Ishikawa (cell line): ENCODE data around the gene TANC2.

ENCODE experiments used
- CEBPB ChIP-seq: IDR thresholded peaks from 2 replicates; pipeline ENCODE4 v1.6.1; 2012
- TF ChIP-seq, protein P1 (sequence below): IDR thresholded peaks from 2 replicates; pipeline ENCODE4 v1.6.1; 2012

DNA sequence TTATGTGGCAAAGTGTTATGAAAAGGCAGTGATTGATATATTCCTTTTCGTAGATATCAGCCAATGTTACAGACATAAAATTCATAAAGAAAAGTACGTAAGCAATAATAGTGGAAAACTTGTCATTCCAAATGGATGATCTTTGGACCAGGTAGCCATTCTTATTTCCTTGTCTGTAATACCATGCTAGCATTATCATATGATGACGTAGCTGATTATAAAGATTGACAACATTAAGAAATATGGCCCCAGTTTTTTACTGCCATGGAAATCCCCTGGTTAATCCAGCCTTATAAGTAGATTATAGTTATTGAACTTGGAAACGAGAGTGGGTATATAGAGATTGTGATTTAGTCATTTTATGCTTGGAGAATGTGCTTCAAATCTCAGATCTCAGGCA is 8.8 kb downstream of the TANC2 start:
- no peak for TF ChIP-seq CEBPB
- TF ChIP-seq, protein P1, sequence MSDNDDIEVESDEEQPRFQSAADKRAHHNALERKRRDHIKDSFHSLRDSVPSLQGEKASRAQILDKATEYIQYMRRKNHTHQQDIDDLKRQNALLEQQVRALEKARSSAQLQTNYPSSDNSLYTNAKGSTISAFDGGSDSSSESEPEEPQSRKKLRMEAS: no peak
